ENCODE data around the gene LTBP3. TPM values are rescaled to one million over a fixed set of nuclear protein-coding genes. Genes with fewer than 3 reads are reported as not detected.

Gene LTBP3
- total and polyA plus RNA-seq, 2 of the 13 experiments (the other 11 are each of a cell fraction or from before 2014, with no cell fraction given): 12.2 to 68.1 TPM

DNA sequence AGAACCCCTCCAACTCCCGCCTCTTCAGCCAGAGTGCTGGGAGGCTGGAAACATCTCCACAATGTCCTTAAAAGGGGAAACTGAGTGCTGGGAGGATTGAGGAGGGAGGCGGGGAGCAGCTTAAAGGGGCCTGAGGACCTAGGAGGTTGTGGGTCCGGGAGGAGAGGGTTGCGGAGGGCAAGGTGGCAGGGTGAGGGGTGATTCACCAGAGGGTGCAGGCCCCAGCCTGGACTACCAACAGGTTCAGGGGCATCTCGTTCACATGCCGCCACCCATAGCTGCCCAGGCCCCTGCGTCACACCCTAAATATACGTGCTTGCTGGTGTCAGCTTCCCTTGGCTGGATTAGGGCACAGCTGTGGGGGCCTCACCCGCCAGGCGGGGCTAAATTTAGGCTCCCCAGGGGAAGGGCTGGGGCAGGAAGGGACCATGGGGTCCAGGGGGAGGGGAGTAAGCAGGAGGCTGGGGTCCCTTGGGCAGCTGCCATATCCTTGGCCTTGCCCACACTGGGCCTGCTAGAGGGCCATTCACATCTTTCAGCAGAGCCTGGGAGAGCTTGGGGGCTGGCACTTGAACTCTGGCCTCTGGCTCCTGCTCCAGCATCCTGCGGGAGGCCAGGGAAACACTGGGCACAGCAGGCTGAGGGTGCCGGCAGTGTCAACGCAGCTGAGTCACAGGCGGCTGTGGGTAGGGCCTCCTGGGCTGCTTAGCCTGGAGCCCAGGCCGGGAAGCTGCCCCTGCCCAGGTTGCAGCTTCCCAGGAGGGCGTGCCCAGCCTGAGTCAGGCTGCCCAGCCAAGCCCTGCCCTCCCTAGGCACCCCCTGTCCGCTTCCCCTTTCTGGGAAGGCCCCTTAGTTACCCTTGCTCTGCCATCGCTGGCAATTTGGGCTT lies 19.0 kb upstream of the LTBP3 start (continued):
- TF ChIP-seq, protein P1, sequence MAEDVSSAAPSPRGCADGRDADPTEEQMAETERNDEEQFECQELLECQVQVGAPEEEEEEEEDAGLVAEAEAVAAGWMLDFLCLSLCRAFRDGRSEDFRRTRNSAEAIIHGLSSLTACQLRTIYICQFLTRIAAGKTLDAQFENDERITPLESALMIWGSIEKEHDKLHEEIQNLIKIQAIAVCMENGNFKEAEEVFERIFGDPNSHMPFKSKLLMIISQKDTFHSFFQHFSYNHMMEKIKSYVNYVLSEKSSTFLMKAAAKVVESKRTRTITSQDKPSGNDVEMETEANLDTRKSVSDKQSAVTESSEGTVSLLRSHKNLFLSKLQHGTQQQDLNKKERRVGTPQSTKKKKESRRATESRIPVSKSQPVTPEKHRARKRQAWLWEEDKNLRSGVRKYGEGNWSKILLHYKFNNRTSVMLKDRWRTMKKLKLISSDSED (CRISPR knock-in tag; IDR thresholded peaks at IDR 0.05): no peak
- TF ChIP-seq ZNF264 (CRISPR knock-in tag; IDR thresholded peaks at IDR 0.05) (no peak), ZNF768 (CRISPR knock-in tag; IDR thresholded peaks at IDR 0.05) (no peak), GTF3A (CRISPR knock-in tag; conservative IDR thresholded peaks at IDR 0.05) (no peak), TGIF2 (CRISPR knock-in tag; IDR thresholded peaks at IDR 0.05) (no peak), ZNF34 (CRISPR knock-in tag; IDR thresholded peaks at IDR 0.05; ENCODE audit: borderline replicate concordance) (no peak), MED8 (CRISPR knock-in tag; IDR thresholded peaks at IDR 0.05; ENCODE audit: insufficient replicate concordance) (no peak), ZNF232 (CRISPR knock-in tag; IDR thresholded peaks at IDR 0.05; ENCODE audit: borderline replicate concordance) (no peak), MTF1 (CRISPR knock-in tag; IDR thresholded peaks at IDR 0.05) (no peak), FOXK2 (IDR thresholded peaks at IDR 0.05) (no peak), TEAD3 (CRISPR knock-in tag; optimal IDR thresholded peaks at IDR 0.05; ENCODE audit: borderline replicate concordance) (peak; percentile 17), ZNF292 (CRISPR knock-in tag; IDR thresholded peaks at IDR 0.05; ENCODE audit: borderline replicate concordance, low read depth) (no peak), ZFY (CRISPR knock-in tag; IDR thresholded peaks at IDR 0.05) (no peak), ZKSCAN8 (CRISPR knock-in tag; IDR thresholded peaks at IDR 0.05; ENCODE audit: borderline replicate concordance) (no peak), HDAC2 (CRISPR knock-in tag; IDR thresholded peaks at IDR 0.05) (peak; percentile 35; the same call in 1 of the 2 replicates), ZNF33B (CRISPR knock-in tag; IDR thresholded peaks at IDR 0.05) (no peak)
- TF ChIP-seq, protein P2, sequence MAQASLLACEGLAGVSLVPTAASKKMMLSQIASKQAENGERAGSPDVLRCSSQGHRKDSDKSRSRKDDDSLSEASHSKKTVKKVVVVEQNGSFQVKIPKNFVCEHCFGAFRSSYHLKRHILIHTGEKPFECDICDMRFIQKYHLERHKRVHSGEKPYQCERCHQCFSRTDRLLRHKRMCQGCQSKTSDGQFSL (CRISPR knock-in tag; IDR thresholded peaks at IDR 0.05): no peak
- TF ChIP-seq, protein P3, sequence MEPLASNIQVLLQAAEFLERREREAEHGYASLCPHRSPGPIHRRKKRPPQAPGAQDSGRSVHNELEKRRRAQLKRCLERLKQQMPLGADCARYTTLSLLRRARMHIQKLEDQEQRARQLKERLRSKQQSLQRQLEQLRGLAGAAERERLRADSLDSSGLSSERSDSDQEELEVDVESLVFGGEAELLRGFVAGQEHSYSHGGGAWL (CRISPR knock-in tag; IDR thresholded peaks at IDR 0.05): no peak
- TF ChIP-seq, protein P4, sequence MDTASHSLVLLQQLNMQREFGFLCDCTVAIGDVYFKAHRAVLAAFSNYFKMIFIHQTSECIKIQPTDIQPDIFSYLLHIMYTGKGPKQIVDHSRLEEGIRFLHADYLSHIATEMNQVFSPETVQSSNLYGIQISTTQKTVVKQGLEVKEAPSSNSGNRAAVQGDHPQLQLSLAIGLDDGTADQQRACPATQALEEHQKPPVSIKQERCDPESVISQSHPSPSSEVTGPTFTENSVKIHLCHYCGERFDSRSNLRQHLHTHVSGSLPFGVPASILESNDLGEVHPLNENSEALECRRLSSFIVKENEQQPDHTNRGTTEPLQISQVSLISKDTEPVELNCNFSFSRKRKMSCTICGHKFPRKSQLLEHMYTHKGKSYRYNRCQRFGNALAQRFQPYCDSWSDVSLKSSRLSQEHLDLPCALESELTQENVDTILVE (CRISPR knock-in tag; IDR thresholded peaks at IDR 0.05): no peak
